Eye (tissue), 1 donor: Measurements from ENCODE around the gene PACSIN3.
A peak's percentile ranks its signal among the peaks of the same experiment; 100 is the strongest.

Experiments used
- DNase-seq: peaks from one replicate; pipeline ENCODE4 v3.0.0-alpha.2; 2015

The PACSIN3 gene

DNA sequence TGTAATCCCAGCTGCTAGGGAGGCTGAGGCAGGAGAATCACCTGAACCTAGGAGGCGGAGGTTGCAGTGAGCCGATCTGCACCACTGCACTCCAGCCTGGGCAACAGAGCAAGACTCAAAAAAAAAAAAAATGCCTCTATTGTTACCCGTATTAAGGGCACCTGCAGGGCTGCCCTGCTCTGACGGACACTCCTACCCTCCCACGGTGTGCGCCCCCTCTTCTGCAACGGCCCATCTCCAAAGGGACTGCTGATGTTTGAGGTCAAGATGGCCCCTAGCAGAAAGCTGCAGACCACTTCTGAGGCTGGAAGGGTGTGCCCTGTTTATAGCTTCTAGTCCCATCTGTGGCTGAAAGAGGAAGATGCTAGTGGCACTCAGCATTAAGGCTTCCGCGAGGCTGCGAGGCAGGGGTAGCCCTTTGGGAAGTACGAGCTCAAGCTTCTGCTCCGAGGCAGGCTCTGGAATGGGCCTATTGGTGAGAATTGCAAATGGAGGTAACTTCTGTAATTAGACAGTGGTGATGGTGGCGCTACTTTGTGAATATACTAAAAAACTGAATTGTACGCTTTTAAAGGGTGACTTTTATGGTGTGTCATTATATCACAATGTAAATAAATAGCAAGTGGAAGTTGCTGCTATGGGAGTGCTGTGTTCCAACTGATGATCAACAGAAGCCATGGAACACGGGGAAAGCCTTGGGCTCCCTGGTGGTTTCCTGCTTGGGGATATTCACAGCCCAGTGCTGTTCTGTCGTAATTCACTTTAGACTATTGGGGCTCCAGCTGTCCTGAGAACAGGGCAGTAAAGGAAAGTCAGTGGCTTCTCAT is 33.9 kb downstream of the PACSIN3 start:
- no peak for DNase-seq

DNA sequence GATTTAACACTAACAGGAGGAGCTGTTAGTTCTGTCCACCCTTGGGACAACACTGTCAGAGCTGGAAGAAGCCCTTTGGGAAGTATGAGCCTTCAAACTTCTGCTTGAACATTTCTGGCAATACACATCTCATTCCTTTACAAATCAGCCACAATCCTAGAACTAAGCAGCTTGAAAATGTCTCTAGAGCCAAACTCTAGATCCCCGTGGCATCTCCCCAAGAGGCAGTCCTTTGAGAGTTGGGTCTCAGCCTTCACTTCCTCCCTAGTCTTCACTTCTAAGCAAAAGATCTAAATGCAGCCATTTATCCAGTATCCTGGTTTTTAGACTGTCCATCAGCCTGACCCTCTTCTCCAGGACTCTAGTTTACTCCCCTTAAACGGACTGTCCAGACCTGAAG is 36.5 kb downstream of the PACSIN3 start:
- no peak for DNase-seq

DNA sequence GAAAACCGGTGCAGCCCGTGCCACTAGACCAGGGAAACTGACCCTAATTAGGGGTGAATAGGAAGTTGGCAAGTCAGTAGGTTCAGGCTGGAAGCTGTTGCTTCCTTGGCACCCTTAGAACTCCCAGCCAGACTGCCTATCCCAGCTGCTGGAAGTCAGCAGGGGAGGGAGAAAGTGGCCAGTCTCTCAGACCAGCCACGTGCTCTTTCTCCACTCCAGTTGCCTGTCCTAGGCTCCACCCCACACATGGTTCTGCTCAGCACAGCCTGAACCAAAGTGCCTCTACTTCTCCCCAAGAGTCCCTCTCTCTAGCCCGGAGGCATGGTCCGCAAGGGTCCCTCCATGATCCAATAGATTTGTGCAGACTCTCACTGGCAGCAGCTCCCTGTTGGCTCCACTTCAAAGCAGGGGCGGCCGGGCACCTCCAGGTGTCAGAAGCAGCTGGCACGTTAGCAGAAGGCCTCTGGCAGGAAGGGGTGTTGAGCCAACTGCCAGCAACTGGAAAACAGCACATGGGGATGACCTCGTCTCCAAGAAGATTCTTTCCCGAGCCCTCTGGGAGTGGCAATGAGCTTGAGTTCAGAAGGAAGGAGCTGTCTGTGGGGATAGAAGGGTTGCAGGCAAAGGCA is 37.2 kb downstream of the PACSIN3 start:
- no peak for DNase-seq

DNA sequence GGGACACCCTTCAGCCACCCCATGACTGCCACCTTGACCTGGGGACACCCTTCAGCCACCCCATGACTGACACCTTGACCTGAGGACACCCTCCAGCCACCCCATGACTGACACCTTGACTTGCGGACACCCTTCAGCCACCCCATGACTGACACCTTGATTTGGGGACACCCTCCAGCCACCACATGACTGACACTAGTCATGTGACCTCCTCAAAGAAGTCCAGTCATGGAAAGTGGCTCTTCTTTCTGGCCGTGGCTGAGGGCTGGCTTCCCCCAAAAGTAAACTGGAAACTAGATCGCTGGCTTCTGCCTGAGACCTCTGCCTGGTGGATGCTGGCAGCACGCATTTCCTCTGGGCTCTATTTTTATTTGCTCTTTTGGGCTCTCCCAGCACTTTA is 38.0 kb downstream of the PACSIN3 start:
- DNase-seq = no peak

DNA sequence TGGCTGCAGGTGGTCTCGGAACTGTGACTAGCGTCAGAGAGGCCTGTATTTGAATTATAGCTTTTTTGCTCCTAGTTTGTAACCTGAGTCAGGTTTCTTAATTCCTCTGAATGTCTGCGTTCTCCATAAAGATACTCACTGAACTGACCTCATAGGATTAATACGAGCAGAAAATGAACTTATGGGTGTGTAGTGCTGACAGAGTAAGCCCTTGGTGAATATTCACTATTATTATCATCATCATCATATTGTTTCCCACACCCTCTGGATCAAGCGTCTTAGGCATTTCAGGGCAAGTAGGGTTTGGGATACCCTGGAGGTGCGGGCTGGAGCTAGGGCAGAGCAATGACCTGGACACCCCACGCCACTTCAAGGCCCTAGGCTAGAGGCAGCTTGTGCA is 38.6 kb downstream of the PACSIN3 start:
- no peak for DNase-seq

DNA sequence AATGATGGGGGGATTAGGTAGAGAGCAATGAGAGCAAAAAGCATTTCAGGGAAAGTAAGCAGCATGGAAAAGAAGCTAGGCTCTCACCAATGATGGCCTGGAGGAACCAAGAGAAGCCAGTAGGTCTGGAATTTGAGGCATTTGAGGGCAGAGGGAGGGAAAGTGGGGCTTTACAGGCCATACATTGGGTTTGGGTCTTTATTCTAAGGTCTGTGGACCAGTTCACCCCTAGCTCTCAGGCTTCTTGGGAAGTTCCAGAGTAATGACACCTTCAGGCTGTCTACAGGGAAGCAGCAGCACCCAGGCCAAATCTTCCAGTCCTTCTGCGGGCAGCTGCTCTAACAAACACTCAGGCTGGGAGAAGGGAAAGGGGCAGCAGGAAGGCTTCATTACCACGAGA is 39.0 kb downstream of the PACSIN3 start:
- no peak for DNase-seq

DNA sequence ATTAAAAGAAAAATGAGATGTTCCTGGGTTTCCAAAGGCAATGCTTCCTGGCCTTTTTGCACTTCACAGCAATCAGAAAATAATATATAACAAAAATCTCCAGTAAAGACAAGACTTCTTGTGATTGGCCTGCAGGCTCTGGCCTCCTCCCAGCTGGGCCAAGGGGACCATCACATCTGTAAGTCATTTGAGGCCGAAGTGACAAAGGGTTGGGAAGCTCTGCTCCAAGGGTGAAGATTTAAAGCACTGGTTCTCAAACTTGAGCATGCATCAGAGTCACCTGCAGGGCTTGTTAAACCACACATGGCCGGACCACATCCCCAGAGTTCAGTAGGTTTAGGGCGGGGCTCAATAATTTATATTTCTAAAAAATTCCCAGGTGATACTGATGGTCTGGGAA is 41.7 kb downstream of the PACSIN3 start:
- no peak for DNase-seq

DNA sequence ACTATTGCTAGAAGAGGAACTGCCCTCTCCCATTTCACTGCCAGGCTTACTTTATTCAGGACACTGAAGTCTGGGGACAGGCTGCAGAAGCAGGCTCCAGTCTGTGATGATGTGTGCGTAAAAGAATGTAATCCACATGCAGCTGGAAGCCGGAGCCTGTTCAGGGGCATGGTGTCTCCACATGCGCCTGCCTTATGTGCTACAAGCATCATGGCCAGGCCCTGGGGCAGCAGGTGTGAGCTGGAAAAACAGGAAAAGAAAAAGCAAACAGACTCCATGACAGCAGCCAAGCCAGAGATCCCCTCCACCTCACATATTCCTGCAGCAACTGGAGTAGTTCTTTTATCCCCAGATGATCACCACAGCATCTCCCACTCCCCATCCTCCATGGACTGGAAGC is 42.9 kb downstream of the PACSIN3 start:
- peak; percentile 74 for DNase-seq

DNA sequence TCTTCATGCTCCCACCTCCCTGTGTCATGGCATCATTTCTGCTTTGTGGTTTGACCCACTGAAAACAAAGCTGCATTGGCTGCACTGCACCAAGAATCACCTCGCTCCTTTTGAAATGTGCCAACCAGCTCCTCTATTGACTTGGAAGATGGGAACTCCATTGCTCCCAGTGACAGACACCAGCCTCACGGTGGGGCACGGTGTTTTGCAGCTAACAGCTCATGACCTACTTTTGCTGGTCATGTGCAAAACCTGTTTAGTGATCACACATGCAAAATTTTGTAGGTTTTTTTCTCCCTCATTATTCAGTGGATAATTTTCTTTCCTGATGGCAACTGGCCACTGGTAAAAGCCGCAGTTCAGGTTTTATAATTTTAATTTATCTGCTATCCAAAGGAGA is 46.4 kb downstream of the PACSIN3 start:
- DNase-seq = no peak

DNA sequence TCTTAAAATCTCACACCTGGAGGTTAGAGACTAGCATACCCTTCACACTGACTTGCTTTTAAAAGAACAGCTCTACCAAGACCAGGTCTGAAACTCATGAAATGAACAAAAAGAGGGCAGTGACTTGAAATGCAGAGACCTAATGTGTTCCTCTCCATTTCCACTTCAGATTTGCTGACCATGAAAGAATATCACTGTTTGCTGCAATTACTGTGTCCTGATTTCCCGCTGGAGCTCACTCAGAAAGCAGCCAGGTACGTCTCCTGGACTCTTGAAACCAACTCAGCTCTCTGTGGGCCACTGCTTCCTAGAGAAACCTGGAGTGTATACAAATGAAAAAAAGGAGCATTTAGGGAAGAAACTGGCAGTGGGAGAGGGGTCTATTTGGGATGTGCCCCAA is 48.8 kb downstream of the PACSIN3 start:
- DNase-seq = no peak

DNA sequence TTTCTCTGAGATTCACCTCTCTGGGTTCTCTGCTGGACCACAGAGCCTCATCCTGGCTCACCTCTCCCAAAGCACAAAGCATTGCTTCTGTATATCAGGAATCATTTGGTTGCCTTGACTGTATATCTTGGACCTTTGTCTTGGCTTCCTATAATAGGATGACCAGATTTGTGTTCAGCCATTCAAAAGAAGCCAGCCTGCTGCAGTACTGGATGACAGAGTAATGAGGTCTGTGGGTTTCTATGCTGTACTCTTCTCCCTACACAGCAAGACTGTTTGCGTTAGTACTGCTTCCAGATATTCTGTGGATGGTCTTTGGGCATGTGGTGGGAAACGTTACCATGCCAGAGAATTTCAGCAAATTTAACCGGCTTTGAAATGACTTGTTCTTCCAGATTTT is 49.3 kb downstream of the PACSIN3 start:
- DNase-seq = no peak

DNA sequence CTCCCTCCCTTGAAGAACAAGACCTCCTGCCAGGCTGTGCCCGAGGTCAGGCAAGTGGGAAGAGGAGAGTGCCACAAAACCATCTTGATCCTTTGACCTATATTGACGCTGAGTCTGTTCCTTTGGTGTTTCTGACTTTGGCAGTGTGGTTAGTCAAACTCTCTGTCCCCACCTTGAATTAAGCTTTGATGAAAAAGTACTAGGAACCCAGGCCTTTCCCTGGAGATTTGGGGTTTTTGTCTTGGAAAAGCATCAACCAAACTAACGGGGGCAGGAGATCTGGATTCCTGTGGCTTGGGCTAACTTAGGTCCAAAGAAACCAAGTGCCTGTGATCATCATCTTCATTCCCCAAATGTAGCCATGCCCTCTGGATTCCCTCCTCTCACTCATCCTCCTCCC is 49.9 kb downstream of the PACSIN3 start:
- DNase-seq = no peak

DNA sequence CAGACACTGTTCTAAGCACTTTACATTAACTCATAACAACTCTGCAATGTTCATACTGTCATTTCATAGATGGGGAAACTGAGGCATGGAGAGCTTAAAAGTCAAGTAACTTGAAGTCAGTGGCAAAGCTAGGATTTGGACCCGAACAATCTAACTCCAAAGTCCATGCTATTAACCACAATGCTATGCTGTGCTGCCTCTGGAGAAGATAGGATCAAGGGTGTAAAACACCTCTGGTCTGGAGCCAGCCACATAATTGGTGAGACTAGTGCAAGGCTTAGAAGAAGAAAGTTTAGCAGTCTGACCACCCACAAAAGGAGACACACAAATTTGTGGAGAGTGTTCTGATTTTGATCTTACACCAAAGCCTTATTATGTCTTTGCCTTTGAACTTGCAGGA is 53.3 kb downstream of the PACSIN3 start:
- DNase-seq = no peak

DNA sequence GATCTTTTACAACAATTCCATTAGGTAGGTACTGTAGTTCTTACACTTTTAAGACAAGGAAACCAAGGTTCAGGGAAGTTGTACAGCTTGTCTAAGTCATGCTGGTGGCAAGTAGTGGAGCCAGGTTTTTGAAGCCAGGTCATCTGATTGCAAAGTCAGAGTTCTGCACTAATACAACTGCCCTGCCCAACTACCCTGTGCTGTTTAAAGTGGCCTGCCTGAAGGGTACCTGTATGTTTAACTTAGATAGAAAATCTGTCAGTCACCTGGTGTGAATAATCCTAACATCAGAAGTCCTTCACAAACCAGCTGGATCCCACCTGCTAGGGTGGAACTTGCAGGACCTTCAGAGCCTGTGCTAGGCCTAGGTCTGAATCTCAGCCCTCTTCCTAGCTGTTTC is 53.7 kb downstream of the PACSIN3 start:
- DNase-seq = no peak

DNA sequence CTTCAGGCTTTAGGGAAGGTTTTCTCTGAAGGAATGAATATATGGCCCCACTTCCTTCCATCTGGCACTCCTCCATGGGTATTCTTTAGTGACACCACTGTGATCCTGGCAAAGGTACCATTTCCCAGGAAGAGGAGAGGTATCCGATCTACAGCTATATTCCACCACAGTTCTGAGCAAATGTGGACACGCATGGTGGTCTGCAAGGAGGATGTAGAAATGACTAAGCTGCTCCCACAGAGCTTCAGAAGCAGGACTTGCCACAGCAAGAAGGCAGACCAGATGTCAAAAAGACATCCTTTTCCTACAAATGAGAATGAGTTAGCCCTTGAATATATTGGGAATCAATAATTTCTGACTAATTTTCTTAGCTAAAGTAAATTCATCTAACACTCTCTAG is 55.1 kb downstream of the PACSIN3 start:
- no peak for DNase-seq

DNA sequence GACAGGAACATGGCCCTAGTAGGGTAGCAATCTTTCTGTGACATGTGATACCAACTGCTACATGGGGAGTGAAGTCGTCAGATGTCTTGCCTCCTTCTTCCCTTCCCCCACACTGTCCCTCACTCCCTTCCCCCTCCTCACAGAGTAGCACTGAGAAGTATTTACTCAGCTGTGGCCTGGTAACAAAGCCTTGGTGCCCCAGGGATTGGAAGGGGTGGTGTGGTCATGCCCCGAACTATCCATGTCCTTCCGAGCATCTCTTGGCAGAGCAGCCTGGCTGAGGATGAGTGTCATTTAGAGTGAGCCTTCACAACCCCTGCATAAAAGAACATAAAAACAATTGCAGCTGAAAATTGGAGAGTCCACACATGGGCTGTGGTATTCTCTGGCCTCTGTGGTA is 55.7 kb downstream of the PACSIN3 start:
- peak; percentile 24 for DNase-seq
